GM12878 (cell line): ENCODE results near the gene GPATCH2L. TPM values are rescaled to one million over a fixed set of nuclear protein-coding genes. Genes with fewer than 3 reads are reported as not detected.

Experiments
- BACH1 ChIP-seq: fragments of 450-650 bp; IDR thresholded peaks from 2 replicates; pipeline ENCODE4 v1.6.1; 2017; ENCODE audit warnings: mild to moderate bottlenecking, borderline replicate concordance
- BHLHE40 ChIP-seq, 2 experiments: fragments of 450-650 bp in 1 of 2; IDR thresholded peaks; 2 replicates each; pipeline ENCODE4 v1.6.1; 2011 to 2017; ENCODE audit warnings: low read depth in 2 of 2, borderline replicate concordance in 1 of 2, improper control_type of control experiment in 1 of 2, low read length in 1 of 2, mild to moderate bottlenecking in 1 of 2
- CHD2 ChIP-seq: IDR thresholded peaks from 2 replicates; pipeline ENCODE4 v1.6.1; 2011; ENCODE audit warnings: low read depth, low read length, improper control_type of control experiment, borderline replicate concordance
- EED ChIP-seq: sonication (generic); IDR thresholded peaks from 2 replicates; pipeline ENCODE4 v1.6.1; 2016; ENCODE audit warnings: antibody characterized with exemption, low read depth
- ETV6 ChIP-seq, 2 experiments: fragments of 450-650 bp in 1 of 2; IDR thresholded peaks in 1 of 2; conservative IDR thresholded peaks in 1 of 2; 2 replicates each; pipeline ENCODE4 v1.6.1; 2014; ENCODE audit warnings: antibody characterized with exemption in 1 of 2, borderline replicate concordance in 1 of 2, low read depth in 1 of 2, mild to moderate bottlenecking in 1 of 2, moderate library complexity in 1 of 2
- GATAD2B ChIP-seq: fragments of 450-650 bp; conservative IDR thresholded peaks from 2 replicates; pipeline ENCODE4 v1.6.1; 2017; ENCODE audit warnings: low read depth, mild to moderate bottlenecking, moderate library complexity
- IKZF1 ChIP-seq: fragments of 450-650 bp; conservative IDR thresholded peaks from 2 replicates; pipeline ENCODE4 v1.6.1; 2017; ENCODE audit warnings: antibody characterized with exemption, mild to moderate bottlenecking
- NBN ChIP-seq: fragments of 450-650 bp; IDR thresholded peaks from 2 replicates; pipeline ENCODE4 v1.6.1; 2016
- NFIC ChIP-seq: IDR thresholded peaks from 2 replicates; pipeline ENCODE4 v1.6.1; 2012; ENCODE audit warnings: low read depth, mild to moderate bottlenecking, inconsistent platforms, low read length, moderate library complexity
- RCOR1 ChIP-seq: conservative IDR thresholded peaks from 2 replicates; pipeline ENCODE4 v1.6.1; 2012; ENCODE audit warnings: low read depth, low read length, improper control_type of control experiment
- RUNX3 ChIP-seq: IDR thresholded peaks from 2 replicates; pipeline ENCODE4 v1.6.1; 2012; ENCODE audit warnings: low read length, inconsistent platforms
- SMAD1 ChIP-seq: fragments of 450-650 bp; IDR thresholded peaks from 2 replicates; pipeline ENCODE4 v1.6.1; 2018; ENCODE audit warnings: mild to moderate bottlenecking, low read depth; ENCODE audit not compliant: partially characterized antibody
- SP1 ChIP-seq: IDR thresholded peaks from one replicate; pipeline ENCODE4 v1.6.1; 2011; ENCODE audit warnings: low read depth, low read length
- ZNF384 ChIP-seq: IDR thresholded peaks from 2 replicates; pipeline ENCODE4 v1.6.1; 2012; ENCODE audit warnings: low read depth, mild to moderate bottlenecking, low read length, improper control_type of control experiment, borderline replicate concordance
- polyA plus RNA-seq, 11 experiments: library from polyadenylated mRNA; depleted of rRNA in 4 of 11; unstranded in 6 of 11; stranded (reverse) in 5 of 11; fragments of >200 nt; fragmentation: Nextera tagmentation in 4 of 11; fragmentation: Illumina TruSeq in 1 of 11; extraction: Ambion mirVana in 4 of 11; extraction: Trizol in 1 of 11; gene quantifications; 1 replicate in 1 of 11; 2 replicates in 10 of 11; pipeline versions ENCODE4 v1.2.1 to v1.2.3, GENCODE V29; 2011 to 2016; ENCODE audit warnings: inconsistent platforms in 2 of 11, missing spikeins in 2 of 11, low read depth in 1 of 11
- total RNA-seq, 4 experiments: library from RNA; depleted of rRNA in 3 of 4; stranded (reverse); fragments of >200 nt in 3 of 4; fragmentation: Illumina TruSeq in 1 of 4; extraction: Trizol in 1 of 4; gene quantifications; 2 replicates each; pipeline versions ENCODE4 v1.2.1 to v1.2.3, GENCODE V29; 2013 to 2021
- TF ChIP-seq, protein P1 (sequence below): fragments of 450-650 bp; IDR thresholded peaks from 2 replicates; pipeline ENCODE4 v1.6.1; 2017; ENCODE audit warnings: low read depth, mild to moderate bottlenecking, moderate library complexity
- TF ChIP-seq, protein P2 (sequence below): IDR thresholded peaks from 2 replicates; pipeline ENCODE4 v1.6.1; 2012; ENCODE audit warnings: low read depth, low read length, improper control_type of control experiment
- TF ChIP-seq, protein P3 (sequence below): IDR thresholded peaks from 2 replicates; pipeline ENCODE4 v1.6.1; 2011; ENCODE audit warnings: low read depth, low read length, improper control_type of control experiment, borderline replicate concordance
- TF ChIP-seq, protein P4 (sequence below): fragments of 150-350 bp; IDR thresholded peaks from 2 replicates; pipeline ENCODE4 v1.6.1; 2014; ENCODE audit warnings: mild to moderate bottlenecking, low read depth, low read length
- TF ChIP-seq, protein P5 (sequence below): fragments of 450-650 bp; IDR thresholded peaks from 2 replicates; pipeline ENCODE4 v1.6.1; 2018; ENCODE audit warnings: borderline replicate concordance, mild to moderate bottlenecking; ENCODE audit not compliant: partially characterized antibody
- TF ChIP-seq, protein P6 (sequence below): fragments of 450-650 bp; formaldehyde crosslinking; IDR thresholded peaks from 2 replicates; pipeline ENCODE4 v1.4.0; 2022; ENCODE audit warnings: mild to moderate bottlenecking, moderate library complexity

GPATCH2L gene
- total and polyA plus RNA-seq, 10 of the 15 experiments (the other 5 are each of a cell fraction or from before 2014, with no cell fraction given): 9.1 to 50.9 (median 24.4) TPM

DNA sequence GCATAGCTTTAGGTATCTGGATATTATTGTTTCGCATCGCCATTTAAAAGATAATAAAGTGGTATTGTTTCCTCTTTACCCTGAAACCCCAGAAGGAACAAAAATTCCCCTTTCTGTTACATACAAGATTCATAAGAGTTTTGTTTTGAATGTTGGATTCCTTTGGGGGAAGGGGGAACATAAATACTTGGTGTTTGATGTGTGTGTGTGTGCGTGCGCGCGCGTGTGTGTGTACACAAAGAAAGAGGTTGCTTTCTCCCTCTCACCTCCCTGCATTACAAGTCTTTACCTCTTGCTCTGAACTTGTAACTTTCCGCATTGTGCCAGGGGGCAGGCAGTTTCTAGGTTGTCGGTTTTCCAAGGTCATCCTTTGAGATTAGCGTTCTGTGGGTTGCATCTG, 76.4 kb downstream of the GPATCH2L start (continued):
- TF ChIP-seq, protein P1, sequence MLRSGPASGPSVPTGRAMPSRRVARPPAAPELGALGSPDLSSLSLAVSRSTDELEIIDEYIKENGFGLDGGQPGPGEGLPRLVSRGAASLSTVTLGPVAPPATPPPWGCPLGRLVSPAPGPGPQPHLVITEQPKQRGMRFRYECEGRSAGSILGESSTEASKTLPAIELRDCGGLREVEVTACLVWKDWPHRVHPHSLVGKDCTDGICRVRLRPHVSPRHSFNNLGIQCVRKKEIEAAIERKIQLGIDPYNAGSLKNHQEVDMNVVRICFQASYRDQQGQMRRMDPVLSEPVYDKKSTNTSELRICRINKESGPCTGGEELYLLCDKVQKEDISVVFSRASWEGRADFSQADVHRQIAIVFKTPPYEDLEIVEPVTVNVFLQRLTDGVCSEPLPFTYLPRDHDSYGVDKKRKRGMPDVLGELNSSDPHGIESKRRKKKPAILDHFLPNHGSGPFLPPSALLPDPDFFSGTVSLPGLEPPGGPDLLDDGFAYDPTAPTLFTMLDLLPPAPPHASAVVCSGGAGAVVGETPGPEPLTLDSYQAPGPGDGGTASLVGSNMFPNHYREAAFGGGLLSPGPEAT: peak; percentile 32; the same call in 1 of the 2 replicates
- TF ChIP-seq, protein P2, sequence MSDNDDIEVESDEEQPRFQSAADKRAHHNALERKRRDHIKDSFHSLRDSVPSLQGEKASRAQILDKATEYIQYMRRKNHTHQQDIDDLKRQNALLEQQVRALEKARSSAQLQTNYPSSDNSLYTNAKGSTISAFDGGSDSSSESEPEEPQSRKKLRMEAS: no peak
- TF ChIP-seq, protein P3, sequence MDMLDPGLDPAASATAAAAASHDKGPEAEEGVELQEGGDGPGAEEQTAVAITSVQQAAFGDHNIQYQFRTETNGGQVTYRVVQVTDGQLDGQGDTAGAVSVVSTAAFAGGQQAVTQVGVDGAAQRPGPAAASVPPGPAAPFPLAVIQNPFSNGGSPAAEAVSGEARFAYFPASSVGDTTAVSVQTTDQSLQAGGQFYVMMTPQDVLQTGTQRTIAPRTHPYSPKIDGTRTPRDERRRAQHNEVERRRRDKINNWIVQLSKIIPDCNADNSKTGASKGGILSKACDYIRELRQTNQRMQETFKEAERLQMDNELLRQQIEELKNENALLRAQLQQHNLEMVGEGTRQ: no peak
- TF ChIP-seq, protein P4, sequence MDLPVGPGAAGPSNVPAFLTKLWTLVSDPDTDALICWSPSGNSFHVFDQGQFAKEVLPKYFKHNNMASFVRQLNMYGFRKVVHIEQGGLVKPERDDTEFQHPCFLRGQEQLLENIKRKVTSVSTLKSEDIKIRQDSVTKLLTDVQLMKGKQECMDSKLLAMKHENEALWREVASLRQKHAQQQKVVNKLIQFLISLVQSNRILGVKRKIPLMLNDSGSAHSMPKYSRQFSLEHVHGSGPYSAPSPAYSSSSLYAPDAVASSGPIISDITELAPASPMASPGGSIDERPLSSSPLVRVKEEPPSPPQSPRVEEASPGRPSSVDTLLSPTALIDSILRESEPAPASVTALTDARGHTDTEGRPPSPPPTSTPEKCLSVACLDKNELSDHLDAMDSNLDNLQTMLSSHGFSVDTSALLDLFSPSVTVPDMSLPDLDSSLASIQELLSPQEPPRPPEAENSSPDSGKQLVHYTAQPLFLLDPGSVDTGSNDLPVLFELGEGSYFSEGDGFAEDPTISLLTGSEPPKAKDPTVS: no peak
- TF ChIP-seq NBN (no peak; the same call in 1 of the 2 replicates), CHD2 (no peak), NFIC (peak; percentile 45; the same call in 1 of the 2 replicates), BACH1 (no peak), IKZF1 (no peak; the same call in 1 of the 2 replicates), SMAD1 (no peak), ETV6 (conservative IDR thresholded peaks at IDR 0.05 in 1 of 2, IDR thresholded peaks at IDR 0.05 in 1 of 2; ENCODE audit: borderline replicate concordance in 1 of 2, low read depth in 1 of 2) (no peak), SP1 (no peak), RCOR1 (no peak), BHLHE40 (IDR thresholded peaks at IDR 0.05; ENCODE audit: borderline replicate concordance in 1 of 2, low read depth in 2 of 2, low read length in 1 of 2) (0 out of 4 replicates have a peak, but pooled peaks of 1 of the 2 experiments have one; percentile 13), ZNF384 (no peak), RUNX3 (peak; percentile 40), EED (no peak), GATAD2B (0 out of 2 replicates have a peak, but pooled peaks have one; percentile 19)
- TF ChIP-seq, protein P5, sequence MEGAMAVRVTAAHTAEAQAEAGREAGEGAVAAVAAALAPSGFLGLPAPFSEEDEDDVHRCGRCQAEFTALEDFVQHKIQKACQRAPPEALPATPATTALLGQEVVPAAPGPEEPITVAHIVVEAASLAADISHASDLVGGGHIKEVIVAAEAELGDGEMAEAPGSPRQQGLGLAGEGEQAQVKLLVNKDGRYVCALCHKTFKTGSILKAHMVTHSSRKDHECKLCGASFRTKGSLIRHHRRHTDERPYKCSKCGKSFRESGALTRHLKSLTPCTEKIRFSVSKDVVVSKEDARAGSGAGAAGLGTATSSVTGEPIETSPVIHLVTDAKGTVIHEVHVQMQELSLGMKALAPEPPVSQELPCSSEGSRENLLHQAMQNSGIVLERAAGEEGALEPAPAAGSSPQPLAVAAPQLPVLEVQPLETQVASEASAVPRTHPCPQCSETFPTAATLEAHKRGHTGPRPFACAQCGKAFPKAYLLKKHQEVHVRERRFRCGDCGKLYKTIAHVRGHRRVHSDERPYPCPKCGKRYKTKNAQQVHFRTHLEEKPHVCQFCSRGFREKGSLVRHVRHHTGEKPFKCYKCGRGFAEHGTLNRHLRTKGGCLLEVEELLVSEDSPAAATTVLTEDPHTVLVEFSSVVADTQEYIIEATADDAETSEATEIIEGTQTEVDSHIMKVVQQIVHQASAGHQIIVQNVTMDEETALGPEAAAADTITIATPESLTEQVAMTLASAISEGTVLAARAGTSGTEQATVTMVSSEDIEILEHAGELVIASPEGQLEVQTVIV: no peak
- TF ChIP-seq, protein P6, sequence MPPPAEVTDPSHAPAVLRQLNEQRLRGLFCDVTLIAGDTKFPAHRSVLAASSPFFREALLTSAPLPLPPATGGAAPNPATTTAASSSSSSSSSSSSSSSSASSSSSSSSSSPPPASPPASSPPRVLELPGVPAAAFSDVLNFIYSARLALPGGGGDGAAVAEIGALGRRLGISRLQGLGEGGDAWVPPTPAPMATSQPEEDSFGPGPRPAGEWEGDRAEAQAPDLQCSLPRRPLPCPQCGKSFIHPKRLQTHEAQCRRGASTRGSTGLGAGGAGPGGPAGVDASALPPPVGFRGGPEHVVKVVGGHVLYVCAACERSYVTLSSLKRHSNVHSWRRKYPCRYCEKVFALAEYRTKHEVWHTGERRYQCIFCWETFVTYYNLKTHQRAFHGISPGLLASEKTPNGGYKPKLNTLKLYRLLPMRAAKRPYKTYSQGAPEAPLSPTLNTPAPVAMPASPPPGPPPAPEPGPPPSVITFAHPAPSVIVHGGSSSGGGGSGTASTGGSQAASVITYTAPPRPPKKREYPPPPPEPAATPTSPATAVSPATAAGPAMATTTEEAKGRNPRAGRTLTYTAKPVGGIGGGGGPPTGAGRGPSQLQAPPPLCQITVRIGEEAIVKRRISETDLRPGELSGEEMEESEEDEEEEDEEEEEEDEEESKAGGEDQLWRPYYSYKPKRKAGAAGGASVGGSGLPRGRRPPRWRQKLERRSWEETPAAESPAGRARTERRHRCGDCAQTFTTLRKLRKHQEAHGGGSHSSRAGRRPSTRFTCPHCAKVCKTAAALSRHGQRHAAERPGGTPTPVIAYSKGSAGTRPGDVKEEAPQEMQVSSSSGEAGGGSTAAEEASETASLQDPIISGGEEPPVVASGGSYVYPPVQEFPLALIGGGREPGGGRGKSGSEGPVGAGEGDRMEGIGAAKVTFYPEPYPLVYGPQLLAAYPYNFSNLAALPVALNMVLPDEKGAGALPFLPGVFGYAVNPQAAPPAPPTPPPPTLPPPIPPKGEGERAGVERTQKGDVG: no peak
